ENCODE measurements around the gene TMEM117. TPM values are rescaled to one million over a fixed set of nuclear protein-coding genes. Genes with fewer than 3 reads are reported as not detected.
"Not testable (repeated sequence)": the region's sequence is repeated elsewhere in the genome, so short reads cannot be mapped to it uniquely, and the experiment has no call there.

Gene TMEM117
- total RNA-seq, 1 donor from 2014 or later, result 0.75 TPM

DNA sequence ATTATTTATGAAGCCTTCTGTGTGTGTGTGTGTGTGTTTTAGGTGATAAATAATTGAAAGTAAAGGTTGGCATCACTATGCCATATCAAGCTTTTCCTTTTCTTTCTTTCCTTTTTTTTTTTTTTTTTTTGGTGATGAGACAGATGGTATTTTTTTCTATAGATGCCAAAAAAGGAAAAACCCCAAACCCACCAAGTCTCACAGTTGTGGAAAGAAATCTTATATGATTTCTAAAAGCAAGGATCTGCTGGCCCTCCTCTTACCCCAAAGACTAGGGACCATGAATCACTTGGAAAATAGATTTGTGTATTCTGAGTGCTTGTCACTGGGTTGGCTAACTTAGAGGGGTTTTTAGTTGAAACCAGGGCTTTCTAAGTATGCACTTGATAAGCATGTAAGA is 181.3 kb downstream of the TMEM117 start:
- intact Hi-C loops (cut with micrococcal nuclease), result loop anchor here (5.0 kb wide), 1 partner anchor 930 kb away; no protein-coding TSS in a partner anchor

DNA sequence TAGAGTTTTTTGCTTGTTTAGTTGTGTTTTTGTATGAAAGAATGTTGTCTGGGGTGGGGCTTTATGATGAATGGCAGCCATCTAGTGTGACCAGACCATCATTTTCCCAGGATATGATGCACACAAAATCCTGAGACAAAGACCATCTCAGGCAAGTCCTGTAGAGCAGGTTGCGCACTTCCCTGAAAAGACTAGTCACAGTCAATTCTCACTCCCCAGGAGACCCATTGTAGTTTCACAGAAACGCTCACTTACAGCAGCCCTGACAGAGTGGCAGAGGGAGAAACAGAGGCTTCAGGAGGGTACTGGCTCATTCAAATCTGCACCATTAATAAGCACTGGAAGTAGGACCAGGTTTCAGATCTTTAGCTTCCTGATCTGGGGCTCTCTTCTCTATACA is 183.2 kb downstream of the TMEM117 start:
- intact Hi-C loops (cut with micrococcal nuclease), result loop anchor here (5.0 kb wide), 1 partner anchor 928 kb away; no protein-coding TSS in a partner anchor

DNA sequence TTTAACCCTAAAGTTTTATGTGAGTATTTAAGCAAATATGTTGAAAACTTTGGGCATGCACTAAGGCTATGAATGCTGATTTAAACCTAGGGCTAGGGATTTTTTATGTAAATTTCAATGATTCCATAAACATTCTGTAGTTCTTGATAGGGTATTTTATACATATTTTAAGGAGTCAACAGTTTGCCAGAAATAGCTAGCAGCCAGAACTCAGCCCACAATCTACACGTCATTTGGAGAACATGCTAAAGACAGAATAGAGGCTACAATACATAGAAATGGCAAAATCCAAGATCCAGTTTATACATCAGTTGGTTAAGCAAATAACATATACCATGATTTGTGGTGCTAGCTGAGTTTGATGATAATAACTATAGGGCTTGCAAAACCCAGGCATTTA is 184.7 kb downstream of the TMEM117 start:
- intact Hi-C loops (cut with micrococcal nuclease), result no loop called here

DNA sequence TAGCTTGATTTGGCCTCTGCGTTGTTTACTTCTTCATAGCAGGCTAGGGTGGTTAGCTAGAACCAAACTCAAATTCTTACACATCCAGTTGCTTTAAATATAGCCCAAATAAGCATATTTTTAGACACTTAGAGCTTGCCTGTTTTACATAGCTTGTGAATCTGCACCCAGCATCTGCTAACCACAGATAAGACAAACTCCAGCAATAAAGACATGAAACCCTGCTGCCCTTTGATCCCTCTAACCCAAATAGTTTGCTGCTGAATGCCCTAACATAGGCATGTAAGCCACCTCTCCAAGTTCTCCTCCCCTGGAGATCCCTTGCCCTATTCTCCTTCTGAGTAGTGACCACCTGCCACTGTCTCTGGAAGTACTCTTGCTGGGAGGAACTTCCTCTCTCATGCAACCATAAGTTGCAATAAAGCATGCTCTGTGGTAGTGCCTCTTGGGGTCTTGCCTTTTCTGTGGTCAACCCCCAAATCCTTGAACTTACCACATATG is 185.6 kb downstream of the TMEM117 start:
- intact Hi-C loops (cut with micrococcal nuclease), result no loop called here

DNA sequence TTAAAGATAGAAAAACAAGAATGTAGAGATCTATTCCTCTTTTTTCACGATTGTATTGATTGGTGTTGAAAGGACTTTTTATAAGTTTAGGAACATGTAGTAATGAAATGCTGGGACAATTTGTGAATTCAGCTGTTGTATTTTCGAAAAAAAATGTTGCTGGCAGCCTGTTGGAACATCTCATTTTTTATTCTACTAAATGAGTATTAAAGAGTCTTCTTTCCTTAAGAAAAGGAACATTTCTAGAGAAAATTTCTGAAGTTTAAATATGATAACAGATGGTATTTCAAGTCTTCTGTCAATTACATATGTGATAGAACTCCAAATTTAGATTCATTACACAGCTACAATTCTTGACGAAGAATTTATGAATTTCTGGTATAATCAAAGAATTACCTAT is 189.6 kb downstream of the TMEM117 start:
- intact Hi-C loops (cut with micrococcal nuclease), result no loop called here

DNA sequence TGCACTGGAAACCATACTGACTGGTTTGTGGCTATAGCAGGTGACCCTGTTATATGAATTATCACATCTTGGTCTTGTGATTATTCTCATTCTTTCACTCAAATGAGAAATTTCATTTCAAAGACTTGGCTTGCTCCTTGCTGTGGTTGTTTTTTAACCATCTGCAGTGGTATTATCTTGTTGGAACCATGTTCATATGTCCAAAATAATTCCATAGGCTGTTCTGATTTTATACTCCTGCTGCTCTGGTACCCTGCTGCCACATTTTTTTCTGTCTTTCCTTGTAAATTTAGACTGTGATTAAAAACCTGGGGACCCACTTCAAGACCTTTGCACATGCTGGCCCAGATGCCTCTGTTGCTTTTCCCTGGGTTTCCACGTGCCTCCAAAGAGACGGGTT is 190.2 kb downstream of the TMEM117 start:
- intact Hi-C loops (cut with micrococcal nuclease), result no loop called here

DNA sequence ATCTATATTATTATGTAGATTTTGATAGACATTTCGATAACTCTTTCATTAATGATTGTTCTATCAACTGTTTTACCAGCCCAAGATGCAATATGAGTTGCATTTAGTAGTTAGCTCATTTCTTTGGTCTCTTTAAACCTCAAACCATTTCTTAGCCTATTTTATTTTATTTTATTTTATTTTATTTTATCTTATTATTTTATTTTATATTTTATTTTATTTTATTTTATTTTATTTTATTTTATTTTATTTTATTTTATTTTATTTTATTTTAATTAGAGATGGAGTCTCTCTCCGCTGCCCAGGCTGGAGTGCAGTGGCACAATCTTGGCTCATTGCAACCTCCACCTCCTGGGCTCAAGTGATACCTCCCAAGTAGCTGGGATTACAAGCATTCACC is 191.0 kb downstream of the TMEM117 start:
- intact Hi-C loops (cut with micrococcal nuclease), result not testable (repeated sequence)

DNA sequence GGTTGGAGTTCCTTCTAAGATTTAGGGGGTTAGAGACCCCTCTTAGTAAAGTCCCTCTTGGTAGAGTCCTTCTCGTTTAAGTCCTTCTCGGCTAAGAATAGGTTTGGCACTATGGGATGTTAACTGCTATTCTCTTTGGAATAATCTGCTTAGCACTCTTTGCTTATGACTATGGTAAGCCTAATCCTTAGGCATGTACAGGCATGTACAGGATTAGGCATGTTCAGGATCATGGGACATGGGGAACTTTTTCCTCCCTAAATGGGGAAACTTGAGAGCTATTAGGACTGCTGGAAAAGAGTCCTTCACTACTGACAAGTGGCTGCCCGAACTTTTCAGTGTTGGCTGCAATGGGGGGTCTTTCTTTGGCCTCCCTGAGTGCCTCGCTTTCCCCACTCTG is 193.3 kb downstream of the TMEM117 start:
- intact Hi-C loops (cut with micrococcal nuclease), result no loop called here

DNA sequence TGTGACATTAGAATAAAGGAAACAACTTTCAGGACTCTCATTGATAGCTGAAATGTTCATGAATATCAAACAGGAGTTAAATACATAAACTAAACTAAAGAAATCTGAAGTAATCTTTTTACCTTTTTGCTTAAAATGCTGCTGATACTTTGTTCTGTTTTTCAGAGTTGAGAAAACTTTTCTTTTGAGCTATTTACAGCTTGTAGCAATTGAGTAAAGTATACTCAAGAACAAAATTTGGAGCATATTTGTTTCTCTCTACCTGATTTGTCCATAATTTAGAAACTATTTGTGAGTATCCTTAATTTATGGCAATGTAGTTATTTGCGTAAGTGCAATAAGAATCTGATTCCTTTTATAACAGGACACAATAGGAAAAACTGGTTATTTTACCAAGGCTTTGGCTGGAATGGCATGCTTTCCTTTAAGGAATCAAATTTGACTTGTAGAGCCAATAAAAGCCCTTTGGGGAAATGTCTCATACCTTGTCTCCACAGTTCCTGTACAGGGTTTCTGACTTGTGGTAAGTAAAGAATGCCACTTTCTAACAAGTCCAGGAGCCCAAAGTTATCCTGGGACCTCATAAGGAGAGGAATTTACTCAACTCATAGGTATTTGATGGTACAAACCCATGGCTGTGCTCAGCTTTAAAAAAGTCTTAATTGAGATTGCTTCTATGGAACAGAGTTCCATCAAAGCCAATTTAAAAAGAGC is 195.7 kb downstream of the TMEM117 start:
- intact Hi-C loops (cut with micrococcal nuclease), result no loop called here

DNA sequence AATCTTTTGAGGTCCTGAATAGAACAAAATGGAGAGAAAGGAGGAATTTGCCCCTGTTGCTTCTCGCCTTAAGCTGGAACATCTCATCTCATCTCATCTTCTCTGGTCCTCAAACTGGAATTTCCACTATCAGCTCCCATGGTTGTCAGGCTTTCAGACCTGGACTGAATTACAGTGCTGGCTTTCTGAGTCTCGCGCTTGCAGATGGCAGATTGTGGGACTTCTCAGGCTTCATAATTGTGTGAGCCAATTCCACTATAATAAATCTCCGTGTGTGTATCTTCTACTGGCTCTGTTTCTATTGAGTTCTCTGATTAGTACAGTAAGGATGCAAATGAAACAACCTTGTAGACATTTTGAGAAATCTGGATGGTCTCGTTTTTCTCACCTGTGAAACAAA is 199.0 kb downstream of the TMEM117 start:
- intact Hi-C loops (cut with micrococcal nuclease), result no loop called here

DNA sequence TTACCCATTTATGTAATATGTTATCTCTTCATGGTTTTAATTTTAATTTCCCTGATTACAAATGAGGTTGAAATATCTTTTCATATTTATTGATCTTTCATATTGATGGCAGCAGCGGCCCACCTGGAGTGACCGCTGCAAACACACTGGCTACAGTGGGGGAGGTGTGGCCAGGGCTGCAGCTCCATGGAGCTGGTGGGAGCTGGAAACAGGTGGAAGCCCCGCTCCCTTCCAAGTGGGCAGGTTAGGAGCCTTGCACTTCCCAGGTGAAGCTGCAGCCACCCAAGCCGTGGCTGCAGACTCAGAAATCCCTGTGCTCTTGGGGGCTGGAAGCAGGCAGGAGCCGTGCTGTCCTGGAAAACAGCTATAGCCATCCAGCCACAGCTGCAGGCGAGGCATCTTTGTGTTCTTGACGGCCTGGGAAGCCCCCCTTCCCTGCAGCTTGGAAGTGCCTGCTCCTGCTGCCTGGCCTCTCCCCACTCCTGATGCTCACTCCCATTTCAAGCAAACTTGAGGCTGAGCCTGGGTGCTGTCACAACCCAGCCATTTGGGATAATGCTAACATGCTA is 201.1 kb downstream of the TMEM117 start:
- intact Hi-C loops (cut with micrococcal nuclease), result no loop called here

DNA sequence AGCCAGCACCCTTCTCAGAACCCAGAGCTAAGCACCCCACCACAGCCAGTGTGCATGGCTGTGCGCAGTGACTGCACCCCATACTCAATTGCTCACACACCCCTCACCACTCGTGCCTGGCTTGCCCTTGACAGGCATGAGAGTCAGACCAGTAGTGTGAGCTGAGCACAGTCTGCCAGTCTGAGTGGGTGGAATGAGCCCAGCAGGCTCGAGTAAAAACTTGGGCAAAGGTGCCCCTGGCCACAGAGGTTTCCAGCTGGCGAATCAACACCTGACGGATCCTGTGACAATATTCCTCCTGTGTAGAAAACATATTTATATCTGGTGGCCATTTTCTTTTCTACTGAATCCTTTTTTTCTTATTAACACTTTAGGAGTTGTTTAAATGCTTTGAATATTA is 202.5 kb downstream of the TMEM117 start:
- intact Hi-C loops (cut with micrococcal nuclease), result no loop called here

DNA sequence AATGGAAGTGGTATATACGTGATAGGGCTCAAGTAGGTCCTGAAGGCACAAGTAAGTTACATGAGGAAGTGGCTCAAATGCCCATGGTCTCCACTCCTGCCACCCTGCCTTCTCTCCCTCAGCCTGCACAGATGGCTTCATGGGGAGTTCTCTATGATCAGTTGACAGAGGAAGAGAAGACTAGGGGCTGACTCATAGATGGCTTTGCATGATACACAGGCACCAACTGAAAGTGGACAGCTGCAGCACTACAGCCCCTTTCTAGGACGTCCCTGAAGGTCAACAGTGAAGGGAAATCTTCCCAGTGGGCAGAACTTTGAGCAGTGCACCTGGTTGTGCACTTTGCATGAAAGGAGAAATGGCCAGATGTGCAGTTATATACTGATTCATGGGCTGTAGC is 208.6 kb downstream of the TMEM117 start:
- intact Hi-C loops (cut with micrococcal nuclease), result not testable (repeated sequence)

DNA sequence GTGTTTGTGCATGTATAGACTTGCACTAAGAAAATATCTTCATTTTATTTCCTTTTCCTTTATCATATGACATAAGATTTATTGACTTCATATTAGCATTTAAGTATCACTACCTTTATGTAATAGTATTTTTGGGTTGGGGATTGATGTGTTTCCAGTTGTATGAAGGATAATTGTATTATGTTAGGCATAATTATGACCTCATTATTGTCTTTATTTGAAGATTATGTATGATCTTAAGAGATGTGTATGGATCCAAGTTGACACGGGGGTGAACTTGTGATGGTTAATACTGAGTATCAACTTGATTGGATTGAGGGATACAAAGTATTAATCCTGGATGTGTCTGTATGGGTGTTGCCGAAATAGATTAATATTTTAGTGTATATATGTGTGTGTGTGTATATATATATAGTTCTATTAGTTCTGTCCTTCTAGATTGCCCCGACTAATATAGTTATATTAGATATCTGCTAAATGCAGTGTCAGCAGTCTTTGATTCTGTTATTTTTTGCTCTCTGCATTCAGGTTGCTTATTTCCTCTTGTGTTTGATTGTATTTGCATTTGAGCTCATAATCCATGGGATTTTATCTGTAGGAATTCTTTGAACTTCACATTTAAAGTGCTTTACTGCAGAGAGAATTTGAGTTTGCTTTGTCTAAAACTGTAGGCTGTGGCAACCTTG is 211.0 kb downstream of the TMEM117 start:
- intact Hi-C loops (cut with micrococcal nuclease), result no loop called here

DNA sequence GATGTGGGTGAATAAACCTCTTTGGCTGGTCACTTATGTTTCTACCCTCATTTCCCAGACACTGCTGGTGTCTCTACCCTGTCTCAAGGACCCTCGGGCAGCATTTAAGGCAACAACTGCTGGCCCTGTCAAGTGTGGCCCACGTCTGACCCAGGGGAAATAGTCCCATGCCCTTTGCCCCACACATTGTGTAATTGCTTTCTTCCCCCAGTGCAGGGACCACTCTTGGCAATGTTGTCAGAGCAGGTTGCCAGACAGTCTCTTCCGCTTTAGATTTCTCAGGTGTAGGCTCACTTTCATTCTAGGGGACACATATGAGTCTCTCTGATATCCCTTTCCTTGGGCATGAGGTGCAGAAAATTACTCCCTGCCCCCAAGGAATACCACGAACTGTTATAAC is 216.7 kb downstream of the TMEM117 start:
- intact Hi-C loops (cut with micrococcal nuclease), result no loop called here

DNA sequence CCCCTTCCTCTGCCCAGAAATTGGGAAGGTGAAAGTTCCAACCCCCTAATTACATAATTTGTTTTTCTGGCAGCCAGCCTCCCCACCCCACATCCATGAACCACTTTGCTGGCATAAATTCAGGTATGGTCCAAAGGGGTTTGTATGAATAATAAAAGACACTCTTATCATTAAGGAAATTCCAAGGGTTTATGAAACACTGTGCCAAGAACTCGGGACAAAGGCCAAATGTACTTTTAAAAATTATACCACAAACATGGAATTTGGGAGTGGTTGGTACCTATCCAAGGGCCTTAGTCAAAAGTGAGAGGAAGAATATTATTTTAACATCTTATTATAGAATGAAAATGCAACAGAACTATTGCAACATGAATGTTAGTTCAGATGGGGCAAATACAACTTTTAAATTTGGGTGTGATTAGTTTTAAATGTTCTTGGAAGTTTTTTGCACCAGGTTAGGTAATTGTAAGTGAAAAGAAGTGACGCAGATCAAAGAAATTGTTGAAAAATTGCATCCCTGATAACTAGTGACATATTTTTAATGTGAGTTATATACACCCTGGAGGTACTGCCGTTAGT is 217.8 kb downstream of the TMEM117 start:
- intact Hi-C loops (cut with micrococcal nuclease), result no loop called here

DNA sequence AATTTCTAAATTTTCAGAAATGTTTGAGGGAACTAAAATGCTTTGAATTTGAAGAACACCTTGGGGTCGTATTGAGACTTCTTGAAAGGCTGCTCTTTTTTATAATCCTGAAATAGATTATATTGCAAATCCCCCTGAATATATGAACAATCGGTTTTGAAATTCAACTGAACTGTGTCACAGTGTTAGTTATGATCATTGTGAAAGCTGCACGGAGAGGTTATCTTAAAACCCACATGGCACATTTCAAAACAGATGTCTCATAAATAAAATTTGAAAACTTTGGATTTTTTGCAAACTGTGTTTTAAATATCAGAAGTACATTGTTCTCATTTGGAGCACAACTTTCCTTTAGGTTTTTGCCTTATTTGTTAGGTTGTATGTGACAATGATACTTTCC is 218.4 kb downstream of the TMEM117 start:
- intact Hi-C loops (cut with micrococcal nuclease), result no loop called here

DNA sequence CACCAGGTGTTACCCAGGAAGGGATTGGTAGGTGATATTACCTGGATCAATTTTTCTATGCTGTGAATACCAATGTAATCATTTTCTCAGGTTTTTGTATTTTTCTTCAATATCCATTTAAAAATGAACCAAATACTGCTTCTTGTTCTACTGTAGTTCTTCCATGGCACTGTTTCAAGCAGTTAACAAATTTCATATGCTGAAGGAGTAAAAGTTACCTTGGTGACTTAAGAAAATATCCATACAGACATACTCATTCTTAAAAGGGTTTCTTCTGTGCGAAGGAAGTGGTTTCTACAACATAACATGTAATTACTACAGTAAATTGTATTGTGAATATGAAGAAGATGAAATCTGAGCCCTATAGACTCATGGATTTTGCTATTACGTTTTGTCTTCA is 222.5 kb downstream of the TMEM117 start:
- intact Hi-C loops (cut with micrococcal nuclease), result no loop called here

DNA sequence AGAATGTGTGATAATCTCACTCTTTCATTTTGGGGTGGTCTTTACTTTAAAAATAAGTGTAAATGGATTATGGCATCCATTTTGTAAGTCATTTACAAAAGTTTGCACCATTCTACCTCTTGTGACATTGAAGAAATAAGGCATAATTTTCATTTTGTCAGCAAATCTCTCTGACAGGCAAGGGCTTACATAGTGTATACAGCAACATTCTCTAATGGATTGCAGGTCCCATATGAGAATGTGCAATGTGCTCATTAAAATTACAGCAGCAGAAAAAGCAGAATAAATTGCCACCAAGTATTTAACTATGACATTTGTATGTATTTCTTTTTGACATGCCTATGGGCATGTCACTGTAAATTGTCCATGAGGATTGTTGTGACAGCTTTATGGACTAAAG is 223.6 kb downstream of the TMEM117 start:
- intact Hi-C loops (cut with micrococcal nuclease), result no loop called here

DNA sequence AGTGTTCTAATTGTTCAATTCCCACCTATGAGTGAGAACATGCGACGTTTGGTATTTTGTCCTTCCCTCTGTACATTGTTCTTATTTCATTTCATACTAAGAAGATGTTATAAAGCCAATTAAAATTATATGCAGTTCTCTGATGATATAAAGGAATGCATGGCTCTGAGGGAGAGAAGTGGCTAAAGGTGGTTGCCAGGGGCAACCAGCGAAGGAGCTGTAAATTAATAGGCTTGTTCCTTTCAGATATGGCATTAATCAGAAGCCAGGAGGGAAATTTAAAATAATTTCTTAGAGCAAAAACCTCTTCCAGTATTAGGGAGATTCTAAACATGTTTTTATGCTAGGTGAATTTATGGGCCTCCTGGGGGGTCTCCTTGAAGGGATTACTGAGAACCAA is 227.8 kb downstream of the TMEM117 start:
- intact Hi-C loops (cut with micrococcal nuclease), result no loop called here

DNA sequence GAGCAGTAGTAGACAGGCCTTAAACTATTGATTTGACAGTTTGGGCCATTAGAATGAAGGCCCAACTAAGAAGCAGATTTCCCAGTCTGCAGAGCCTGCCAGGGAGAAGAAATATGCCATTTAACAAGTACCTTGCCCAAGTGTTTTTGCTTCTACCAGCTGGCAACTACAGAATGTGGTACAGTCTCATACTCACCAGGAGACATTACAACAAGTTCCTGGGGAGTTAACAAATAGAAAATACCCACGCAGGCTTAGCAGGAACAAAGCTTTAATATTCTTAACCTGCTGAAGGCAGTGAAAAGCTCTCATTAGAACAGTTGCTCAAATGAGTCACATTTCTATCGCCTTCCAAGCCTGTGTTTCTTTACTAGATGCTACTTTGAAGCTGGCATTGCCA is 241.0 kb downstream of the TMEM117 start:
- intact Hi-C loops (cut with micrococcal nuclease), result no loop called here

DNA sequence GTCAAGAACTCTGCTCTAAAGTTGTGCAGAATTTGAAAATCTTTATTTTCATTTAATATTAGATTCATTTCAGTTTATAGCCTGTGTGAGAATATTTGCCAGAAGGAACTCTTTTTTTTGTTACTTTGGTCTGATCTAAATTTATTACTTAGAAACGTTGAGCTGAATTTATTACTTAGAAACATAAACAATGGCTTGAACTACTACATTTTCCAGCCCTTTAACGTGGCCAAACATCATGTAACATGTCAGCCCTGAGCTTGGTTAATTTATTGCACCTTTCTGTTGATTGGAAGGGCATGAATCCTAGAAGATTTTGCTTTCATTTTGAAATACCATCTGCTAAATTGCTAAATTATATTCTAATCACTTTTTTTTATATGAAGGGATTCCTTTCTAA is 241.4 kb downstream of the TMEM117 start:
- intact Hi-C loops (cut with micrococcal nuclease), result no loop called here

Measured in T-helper 2 cell treated with Interferon-gamma antibody and Interleukin-4, amounts not matched to agents 100 ng/mL and 5 ng/mL, for 36 hours (primary cell).